Endothelial cell of umbilical vein (primary cell): ENCODE results near the gene APOC4. TPM values are rescaled to one million over a fixed set of nuclear protein-coding genes. Genes with fewer than 3 reads are reported as not detected.

Source experiments
- BruUV-seq: library from RNA; stranded (reverse); fragments of 400-500 nt; replicated peaks from 2 replicates; lab custom pipeline; 2021; lab: Mats Ljungman, UMichigan
- CTCF ChIA-PET: fragments of 300-600, 350-600 bp; sonication (Branson Sonifier 250); formaldehyde crosslinking; loops from one replicate; lab custom pipeline; 2021; ENCODE audit warnings: antibody characterized with exemption, inconsistent platforms; lab: Charles Lee
- POLR2A ChIA-PET: fragments of 300-600, 350-600 bp; sonication (Branson Sonifier 250); formaldehyde crosslinking; loops from one replicate; lab custom pipeline; 2021; ENCODE audit warnings: antibody characterized with exemption, inconsistent platforms; lab: Charles Lee
- DNase-seq: peaks from one replicate; pipeline ENCODE4 v3.0.0-alpha.2; 2011; ENCODE audit warnings: low read depth, low spot score
- FAIRE-seq: peaks from 2 replicates; lab custom pipeline; 2011; peaks lifted over from hg19 to GRCh38; lab: Jason Lieb, UNC
- H2AFZ ChIP-seq: 2 replicates; pipeline ENCODE4 v1.6.0; 2012; ENCODE audit warnings: low read depth, low read length, control low read depth, inconsistent platforms
- H3K27ac ChIP-seq: 2 replicates; pipeline ENCODE4 v1.5.1; 2011; ENCODE audit warnings: low read depth, mild to moderate bottlenecking, control low read depth, low read length, moderate library complexity; ENCODE audit not compliant: insufficient read depth
- H3K27me3 ChIP-seq, 2 experiments: 2 replicates each; pipeline versions ENCODE4 v1.6.0 to v1.6.1; 2011; ENCODE audit warnings: low read length in 2 of 2, mixed read lengths in 1 of 2; ENCODE audit not compliant: control insufficient read depth in 2 of 2, insufficient read depth in 2 of 2
- H3K36me3 ChIP-seq, 2 experiments: 2 replicates in 1 of 2; 3 replicates in 1 of 2; pipeline ENCODE4 v1.5.1; 2011; ENCODE audit warnings: low read length in 2 of 2, mild to moderate bottlenecking in 1 of 2, moderate library complexity in 1 of 2; ENCODE audit not compliant: control insufficient read depth in 2 of 2, insufficient read depth in 2 of 2; ENCODE audit errors: extremely low read depth in 1 of 2
- H3K4me1 ChIP-seq: 3 replicates; pipeline ENCODE4 v1.5.1; 2011; ENCODE audit warnings: mild to moderate bottlenecking, low read length; ENCODE audit not compliant: control insufficient read depth, insufficient read depth; ENCODE audit errors: extremely low read depth
- H3K4me2 ChIP-seq: 2 replicates; pipeline ENCODE4 v1.6.1; 2011; ENCODE audit warnings: low read length, control low read depth, mixed read lengths; ENCODE audit not compliant: insufficient read depth
- H3K4me3 ChIP-seq, 3 experiments: fragments of 200-600 bp in 1 of 3; sonication (generic), shearing (Covaris generic) in 1 of 3; replicated peaks in 1 of 3; 2 replicates each; pipeline ENCODE4 v1.5.1; 2011 to 2016; ENCODE audit warnings: control low read depth in 3 of 3, low read length in 3 of 3, mild to moderate bottlenecking in 2 of 3, inconsistent platforms in 1 of 3, low read depth in 1 of 3, moderate library complexity in 1 of 3; ENCODE audit not compliant: insufficient read depth in 1 of 3
- H3K79me2 ChIP-seq: 2 replicates; pipeline ENCODE4 v1.6.0; 2012; ENCODE audit warnings: low read length, inconsistent platforms; ENCODE audit not compliant: control insufficient read depth, insufficient read depth
- H3K9ac ChIP-seq: replicated peaks from 2 replicates; pipeline ENCODE3; 2011; ENCODE audit warnings: low read length, control low read depth; ENCODE audit not compliant: insufficient read depth; ENCODE audit errors: extremely low read depth
- H3K9me1 ChIP-seq: replicated peaks from 3 replicates; pipeline ENCODE4 v1.6.0; 2011; ENCODE audit warnings: mild to moderate bottlenecking, low read length; ENCODE audit not compliant: control insufficient read depth, insufficient read depth; ENCODE audit errors: extremely low read depth
- H3K9me3 ChIP-seq: replicated peaks from 2 replicates; pipeline ENCODE4 v1.5.1; 2012; ENCODE audit warnings: low read length, inconsistent platforms; ENCODE audit not compliant: control insufficient read depth, insufficient read depth
- H4K20me1 ChIP-seq: replicated peaks from 2 replicates; pipeline ENCODE3; 2011; ENCODE audit warnings: mild to moderate bottlenecking, low read length; ENCODE audit not compliant: control insufficient read depth, insufficient read depth; ENCODE audit errors: extremely low read depth
- EZH2 ChIP-seq: IDR thresholded peaks from 2 replicates; pipeline ENCODE4 v1.6.1; 2012; ENCODE audit warnings: borderline replicate concordance, low read depth, mild to moderate bottlenecking, moderate library complexity, low read length, inconsistent platforms; ENCODE audit not compliant: severe bottlenecking
- FOS ChIP-seq: IDR thresholded peaks from 2 replicates; pipeline ENCODE4 v1.6.1; 2011; ENCODE audit warnings: mild to moderate bottlenecking, low read length, moderate library complexity, borderline replicate concordance; ENCODE audit not compliant: insufficient read depth
- GATA2 ChIP-seq: IDR thresholded peaks from 2 replicates; pipeline ENCODE4 v1.7.0; 2011; ENCODE audit warnings: low read depth, mild to moderate bottlenecking, moderate library complexity, mixed read lengths, low read length; ENCODE audit not compliant: insufficient read length, insufficient read depth
- JUN ChIP-seq: IDR thresholded peaks from 2 replicates; pipeline ENCODE4 v1.6.1; 2011; ENCODE audit warnings: borderline replicate concordance, low read depth; ENCODE audit not compliant: insufficient read length, insufficient read depth
- MYC ChIP-seq: IDR thresholded peaks from one replicate; pipeline ENCODE4 v1.6.1; 2011; ENCODE audit warnings: mild to moderate bottlenecking, low read depth, low read length
- POLR2A ChIP-seq: IDR thresholded peaks from 2 replicates; pipeline ENCODE4 v1.6.1; 2012; ENCODE audit warnings: low read depth, mild to moderate bottlenecking, control low read depth, low read length
- POLR2AphosphoS5 ChIP-seq: IDR thresholded peaks from 2 replicates; pipeline ENCODE4 v1.6.1; 2012; ENCODE audit warnings: low read depth, mild to moderate bottlenecking, control low read depth, low read length, moderate library complexity; ENCODE audit not compliant: insufficient read depth
- dilution Hi-C: fragments of 300-500 bp; cut with MboI; formaldehyde crosslinking; loops from one replicate; pipeline ENCODE4 v1.15.0; 2019; ENCODE audit warnings: low sequenced_read_pairs; ENCODE audit not compliant: extremely low pct_ligation_motif_present
- intact Hi-C: fragments of 100-400 bp; cut with micrococcal nuclease; formaldehyde crosslinking; loops from one replicate; pipeline ENCODE4 v1.10.0; 2022
- polyA plus RNA-seq, 4 experiments: library from polyadenylated mRNA; depleted of rRNA in 3 of 4; stranded (reverse) in 3 of 4; unstranded in 1 of 4; fragments of >200 nt; gene quantifications; 2 replicates each; pipeline versions ENCODE4 v1.2.1 to v1.2.3, GENCODE V29; 2011 to 2012; ENCODE audit warnings: missing spikeins in 1 of 4
- total RNA-seq: library from RNA; stranded (reverse); gene quantifications from 2 replicates; pipeline ENCODE4 v1.2.3, GENCODE V29; 2021
- TF ChIP-seq, protein P1 (sequence below): IDR thresholded peaks from 2 replicates; pipeline ENCODE4 v1.6.1; 2011; ENCODE audit not compliant: insufficient read depth, insufficient read length
- TF ChIP-seq, protein P2 (sequence below), 2 donors: IDR thresholded peaks; 1 replicate in 1 of 2; 2 replicates in 1 of 2; pipeline ENCODE4 v1.5.1; 2011; ENCODE audit warnings: low read length in 2 of 2, mild to moderate bottlenecking in 2 of 2, moderate library complexity in 2 of 2, control low read depth in 1 of 2, inconsistent platforms in 1 of 2, low read depth in 1 of 2; ENCODE audit not compliant: insufficient read depth in 1 of 2; ENCODE audit errors: extremely low read depth in 1 of 2

Gene APOC4
- total and polyA plus RNA-seq, 2 donors (not counting 3 experiments of a cell fraction or from before 2014, with no cell fraction given), result not detected

DNA sequence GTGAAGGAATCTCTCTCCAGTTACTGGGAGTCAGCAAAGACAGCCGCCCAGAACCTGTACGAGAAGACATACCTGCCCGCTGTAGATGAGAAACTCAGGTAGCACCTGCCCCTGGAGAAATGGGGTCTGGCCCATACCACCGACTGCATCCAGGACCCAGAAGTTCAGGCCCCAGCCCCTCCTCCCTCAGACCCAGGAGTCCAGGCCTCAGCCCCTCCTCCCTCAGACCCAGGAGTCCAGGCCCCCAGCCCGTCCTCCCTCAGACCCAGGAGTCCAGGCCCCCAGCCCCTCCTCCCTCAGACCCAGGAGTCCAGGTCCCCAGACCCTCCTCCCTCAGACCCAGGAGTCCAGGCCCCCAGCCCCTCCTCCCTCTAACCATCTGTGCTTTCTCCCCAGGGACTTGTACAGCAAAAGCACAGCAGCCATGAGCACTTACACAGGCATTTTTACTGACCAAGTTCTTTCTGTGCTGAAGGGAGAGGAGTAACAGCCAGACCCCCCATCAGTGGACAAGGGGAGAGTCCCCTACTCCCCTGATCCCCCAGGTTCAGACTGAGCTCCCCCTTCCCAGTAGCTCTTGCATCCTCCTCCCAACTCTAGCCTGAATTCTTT lies 6.8 kb downstream of the APOC4 start:
- H4K20me1 ChIP-seq, result no peaks in the 10 kb centered on the region
- BruUV-seq, result no TSS peak
- no peak overlapping the region for H3K9ac ChIP-seq
- no peak overlapping the region for H3K4me3 ChIP-seq
- H3K4me1 ChIP-seq, result no peaks in the 10 kb centered on the region
- H2AFZ ChIP-seq, result no peak overlapping the region
- intact Hi-C loops, result no loop called here
- FAIRE-seq (no peak), DNase-seq (no peak)
- POLR2A ChIA-PET, result no interaction called here
- TF ChIP-seq, protein P1, sequence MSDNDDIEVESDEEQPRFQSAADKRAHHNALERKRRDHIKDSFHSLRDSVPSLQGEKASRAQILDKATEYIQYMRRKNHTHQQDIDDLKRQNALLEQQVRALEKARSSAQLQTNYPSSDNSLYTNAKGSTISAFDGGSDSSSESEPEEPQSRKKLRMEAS, result no peak
- TF ChIP-seq FOS (no peak), POLR2AphosphoS5 (no peak), JUN (no peak), EZH2 (no peak), POLR2A (no peak), GATA2 (no peak), MYC (no peak)
- TF ChIP-seq, protein P2, sequence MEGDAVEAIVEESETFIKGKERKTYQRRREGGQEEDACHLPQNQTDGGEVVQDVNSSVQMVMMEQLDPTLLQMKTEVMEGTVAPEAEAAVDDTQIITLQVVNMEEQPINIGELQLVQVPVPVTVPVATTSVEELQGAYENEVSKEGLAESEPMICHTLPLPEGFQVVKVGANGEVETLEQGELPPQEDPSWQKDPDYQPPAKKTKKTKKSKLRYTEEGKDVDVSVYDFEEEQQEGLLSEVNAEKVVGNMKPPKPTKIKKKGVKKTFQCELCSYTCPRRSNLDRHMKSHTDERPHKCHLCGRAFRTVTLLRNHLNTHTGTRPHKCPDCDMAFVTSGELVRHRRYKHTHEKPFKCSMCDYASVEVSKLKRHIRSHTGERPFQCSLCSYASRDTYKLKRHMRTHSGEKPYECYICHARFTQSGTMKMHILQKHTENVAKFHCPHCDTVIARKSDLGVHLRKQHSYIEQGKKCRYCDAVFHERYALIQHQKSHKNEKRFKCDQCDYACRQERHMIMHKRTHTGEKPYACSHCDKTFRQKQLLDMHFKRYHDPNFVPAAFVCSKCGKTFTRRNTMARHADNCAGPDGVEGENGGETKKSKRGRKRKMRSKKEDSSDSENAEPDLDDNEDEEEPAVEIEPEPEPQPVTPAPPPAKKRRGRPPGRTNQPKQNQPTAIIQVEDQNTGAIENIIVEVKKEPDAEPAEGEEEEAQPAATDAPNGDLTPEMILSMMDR (IDR thresholded peaks at IDR 0.05; ENCODE audit: extremely low read depth in 1 of 2, insufficient read depth in 1 of 2, low read depth in 1 of 2, low read length in 2 of 2), result no peak
- H3K79me2 ChIP-seq, result no peaks in the 10 kb centered on the region
- no peaks in the 10 kb centered on the region for H3K9me3 ChIP-seq
- H3K27ac ChIP-seq, result no peak overlapping the region
- CTCF ChIA-PET, result interaction anchor here (1.2 to 1.4 kb wide), 2 partner anchors 46 to 378 kb away, joined by 3 to 5 read pairs; no protein-coding TSS in a partner anchor
- H3K4me2 ChIP-seq, result no peak overlapping the region
- dilution Hi-C loops, result no loop called here
- no peaks in the 10 kb centered on the region for H3K27me3 ChIP-seq
- H3K36me3 ChIP-seq, result no peaks in the 10 kb centered on the region
- H3K9me1 ChIP-seq, result no peaks in the 10 kb centered on the region
